Measurements from ENCODE around the gene LHFPL2. TPM values are rescaled to one million over a fixed set of nuclear protein-coding genes. Genes with fewer than 3 reads are reported as not detected.
A peak's percentile ranks its signal among the peaks of the same experiment; 100 is the strongest.

Gene LHFPL2
- total RNA-seq, 2 donors from 2014 or later = 15.5 to 18.7 TPM

DNA sequence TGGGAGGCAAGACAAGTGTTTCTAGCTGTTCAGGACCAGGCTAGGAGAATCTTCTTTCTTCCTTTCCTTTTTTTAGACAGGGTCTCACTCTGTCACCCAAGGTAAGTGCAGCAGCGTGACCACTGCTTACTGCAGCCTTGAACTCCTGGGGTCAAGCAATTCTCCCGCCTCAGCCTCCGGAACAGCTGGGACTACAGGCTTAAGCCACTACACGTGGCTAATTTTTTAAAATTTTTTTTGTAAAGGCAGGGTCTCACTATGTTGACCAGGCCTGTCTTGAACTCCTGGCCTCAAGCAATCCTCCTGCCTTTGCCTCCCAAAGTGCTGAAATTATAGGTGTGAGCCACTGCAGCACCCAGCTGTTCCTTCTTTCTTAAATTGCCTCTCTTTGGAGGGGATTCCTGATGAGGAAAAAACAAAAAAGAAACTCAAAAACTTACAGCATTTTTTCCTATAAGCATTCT is 53.1 kb downstream of the LHFPL2 start:
- Histone ChIP-seq H3K36me3 (replicated peaks in 1 of 2; ENCODE audit: insufficient read depth in 1 of 2, low read depth in 2 of 2) (no peaks in the 10 kb centered on the region), H3K27ac (peak overlapping the region; percentile 56 to 88 (median 80)), H3K4me3 (no peak overlapping the region), H3K27me3 (no peaks in the 10 kb centered on the region), H3K4me1 (peaks cover 50% of the 10 kb centered on the region), H3K9me3 (no peaks in the 10 kb centered on the region)
- 38 to 61% methylated on average over 4 of the region's 4 CpGs for WGBS, 2 donors
- DNase-seq = no peak
- ATAC-seq = no peak
- TF ChIP-seq, protein P1, sequence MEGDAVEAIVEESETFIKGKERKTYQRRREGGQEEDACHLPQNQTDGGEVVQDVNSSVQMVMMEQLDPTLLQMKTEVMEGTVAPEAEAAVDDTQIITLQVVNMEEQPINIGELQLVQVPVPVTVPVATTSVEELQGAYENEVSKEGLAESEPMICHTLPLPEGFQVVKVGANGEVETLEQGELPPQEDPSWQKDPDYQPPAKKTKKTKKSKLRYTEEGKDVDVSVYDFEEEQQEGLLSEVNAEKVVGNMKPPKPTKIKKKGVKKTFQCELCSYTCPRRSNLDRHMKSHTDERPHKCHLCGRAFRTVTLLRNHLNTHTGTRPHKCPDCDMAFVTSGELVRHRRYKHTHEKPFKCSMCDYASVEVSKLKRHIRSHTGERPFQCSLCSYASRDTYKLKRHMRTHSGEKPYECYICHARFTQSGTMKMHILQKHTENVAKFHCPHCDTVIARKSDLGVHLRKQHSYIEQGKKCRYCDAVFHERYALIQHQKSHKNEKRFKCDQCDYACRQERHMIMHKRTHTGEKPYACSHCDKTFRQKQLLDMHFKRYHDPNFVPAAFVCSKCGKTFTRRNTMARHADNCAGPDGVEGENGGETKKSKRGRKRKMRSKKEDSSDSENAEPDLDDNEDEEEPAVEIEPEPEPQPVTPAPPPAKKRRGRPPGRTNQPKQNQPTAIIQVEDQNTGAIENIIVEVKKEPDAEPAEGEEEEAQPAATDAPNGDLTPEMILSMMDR (IDR thresholded peaks at IDR 0.05) = peak in 1 of 7 experiments; percentile 0
- TF ChIP-seq POLR2A (IDR thresholded peaks at IDR 0.05) = no peak
- intact Hi-C loops (cut with DNase I) = no loop called here

- Histone ChIP-seq H3K27ac (peak overlapping the region; percentile 56 to 88 (median 80)), H3K36me3 (replicated peaks in 1 of 2; ENCODE audit: insufficient read depth in 1 of 2, low read depth in 2 of 2) (no peaks in the 10 kb centered on the region), H3K4me1 (peaks cover 51% of the 10 kb centered on the region), H3K4me3 (no peak overlapping the region), H3K9me3 (no peaks in the 10 kb centered on the region), H3K27me3 (no peaks in the 10 kb centered on the region)
- intact Hi-C loops (cut with DNase I) = no loop called here
- DNase-seq (peak; percentile 62 to 81 (median 70)), ATAC-seq (peak; percentile 96)
- TF ChIP-seq, protein P1 (IDR thresholded peaks at IDR 0.05) = peak in 1 of 7 experiments; percentile 10
- TF ChIP-seq POLR2A (IDR thresholded peaks at IDR 0.05) = peak in 2 of 3 donors; percentile 15 to 39
- 21 to 25% methylated on average over 7 of the region's 7 CpGs for WGBS, 2 donors
These were observed 53.7 kb downstream of the LHFPL2 start for GRCh38 chr5:78594610-78595457.

GRCh38 chr5:78594021-78594420 is 54.6 kb downstream of the LHFPL2 start:
- H3K4me1 ChIP-seq = peaks cover 52% of the 10 kb centered on the region
- no peak for DNase-seq
- H3K27me3 ChIP-seq = no peaks in the 10 kb centered on the region
- peak overlapping the region; percentile 56 to 88 (median 80) for H3K27ac ChIP-seq
- intact Hi-C loops (cut with DNase I) = no loop called here
- ATAC-seq = no peak
- H3K9me3 ChIP-seq = no peaks in the 10 kb centered on the region
- H3K4me3 ChIP-seq = no peak overlapping the region
- WGBS, 2 donors = 38 to 42% methylated on average over 3 of the region's 3 CpGs
- no peak for TF ChIP-seq POLR2A (IDR thresholded peaks at IDR 0.05)
- TF ChIP-seq, protein P1 (IDR thresholded peaks at IDR 0.05) = no peak
- no peaks in the 10 kb centered on the region for H3K36me3 ChIP-seq (replicated peaks in 1 of 2; ENCODE audit: insufficient read depth in 1 of 2, low read depth in 2 of 2)

DNA sequence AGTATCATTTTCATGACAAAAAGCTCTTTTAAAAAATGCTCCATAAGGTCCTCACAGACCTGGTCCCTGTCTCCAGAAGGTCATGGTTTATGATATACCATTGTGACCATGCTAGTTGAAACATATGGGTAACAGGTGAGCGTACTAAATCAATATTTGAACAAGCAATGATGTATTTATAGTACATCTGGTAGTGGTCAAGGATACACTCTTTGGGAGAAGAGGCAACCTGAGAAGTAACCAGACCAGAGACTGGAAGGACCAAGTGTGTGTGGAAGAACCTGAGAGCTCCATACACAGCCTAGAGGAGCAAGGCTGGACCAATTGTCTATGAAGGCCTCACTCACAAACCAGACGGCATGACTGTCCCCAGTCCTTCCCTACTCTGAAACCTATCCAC is 55.1 kb downstream of the LHFPL2 start:
- intact Hi-C loops (cut with DNase I) = no loop called here
- peaks cover 57% of the 10 kb centered on the region for H3K4me1 ChIP-seq
- 45 to 53% methylated on average over 2 of the region's 2 CpGs for WGBS, 2 donors

More for the DNA sequence above, 55.1 kb downstream of the LHFPL2 start:
- ATAC-seq (peak; percentile 41), DNase-seq (no peak)
- Histone ChIP-seq H3K27ac (peak overlapping the region; percentile 56 to 88 (median 80)), H3K9me3 (no peaks in the 10 kb centered on the region), H3K27me3 (no peaks in the 10 kb centered on the region), H3K36me3 (replicated peaks in 1 of 2; ENCODE audit: insufficient read depth in 1 of 2, low read depth in 2 of 2) (no peaks in the 10 kb centered on the region), H3K4me3 (no peak overlapping the region)
- TF ChIP-seq POLR2A (IDR thresholded peaks at IDR 0.05) = peak in 1 of 3 donors; percentile 11
- TF ChIP-seq, protein P1 (IDR thresholded peaks at IDR 0.05) = no peak

Measured in body of pancreas (tissue), 4 donors.